Stomach (tissue), 9 donors: ENCODE measurements around the gene TBCD. TPM values are rescaled to one million over a fixed set of nuclear protein-coding genes. Genes with fewer than 3 reads are reported as not detected.
A peak's percentile ranks its signal among the peaks of the same experiment; 100 is the strongest.

Source experiments
- DNase-seq, 2 donors: peaks; one replicate each; pipeline versions ENCODE4 v3.0.0 to v3.0.0-alpha.2; 2013 to 2019
- H3K27ac ChIP-seq, 5 donors: fragments of 200-600 bp in 4 of 5; sonication (generic) in 4 of 5; one replicate each; pipeline ENCODE4 v1.5.1; 2013 to 2019; ENCODE audit warnings: mild to moderate bottlenecking in 1 of 5, moderate library complexity in 1 of 5
- H3K27me3 ChIP-seq, 3 donors: fragments of 200-600 bp; sonication (generic); one replicate each; pipeline ENCODE4 v1.5.1; 2017 to 2019; ENCODE audit warnings: mixed run types in 1 of 3
- H3K36me3 ChIP-seq, 4 donors: fragments of 200-600 bp; sonication (generic); 1 replicate in 3 of 4; 2 replicates in 1 of 4; pipeline ENCODE4 v1.5.1; 2016 to 2019
- H3K4me1 ChIP-seq, 4 donors: fragments of 200-600 bp; sonication (generic); one replicate each; pipeline ENCODE4 v1.5.1; 2016 to 2019
- H3K4me3 ChIP-seq, 4 donors: fragments of 200-600 bp; sonication (generic) in 3 of 4; one replicate each; pipeline ENCODE4 v1.5.1; 2016 to 2019; ENCODE audit warnings: mild to moderate bottlenecking in 1 of 4
- H3K9me3 ChIP-seq, 4 donors: fragments of 200-600 bp; sonication (generic); one replicate each; pipeline ENCODE4 v1.5.1; 2016 to 2019
- EP300 ChIP-seq: sonication (generic); formaldehyde crosslinking; IDR thresholded peaks from one replicate; pipeline ENCODE4 v1.6.1; 2017; ENCODE audit warnings: antibody characterized with exemption
- POLR2A ChIP-seq, 4 donors: fragments of 450-650 bp; IDR thresholded peaks; one replicate each; pipeline ENCODE4 v1.6.1; 2016; ENCODE audit warnings: antibody characterized with exemption in 4 of 4, control low read depth in 2 of 4, mild to moderate bottlenecking in 1 of 4, moderate library complexity in 1 of 4
- POLR2AphosphoS5 ChIP-seq, 3 donors: sonication (generic); formaldehyde crosslinking; IDR thresholded peaks; one replicate each; pipeline ENCODE4 v1.6.1; 2016; ENCODE audit warnings: antibody characterized with exemption in 3 of 3
- WGBS, 5 donors: extraction: QIAGEN DNeasy Blood & Tissue Kit in 3 of 5; methylation state at CpG; one replicate each; pipeline versions ENCODE4 v1.1.5 to v1.1.7; 2013 to 2018; 5-methylcytosine and 5-hydroxymethylcytosine counted together
- intact Hi-C: fragments of 100-400 bp; cut with DNase I; formaldehyde crosslinking; loops from one replicate; pipeline ENCODE4 v1.15.1; 2023; ENCODE audit warnings: low total_unique reads
- polyA plus RNA-seq, 3 donors: library from polyadenylated mRNA; stranded (reverse); fragments of 200-250 nt; gene quantifications; one replicate each; pipeline ENCODE4 v1.2.3, GENCODE V29; 2013
- total RNA-seq, 5 donors: library from RNA; depleted of rRNA; stranded (reverse); fragments of >200 nt; gene quantifications; one replicate each; pipeline versions ENCODE4 v1.1.0 to v1.2.3, GENCODE V29; 2014 to 2016
- TF ChIP-seq, protein P1 (sequence below), 7 experiments: fragments of 450-650 bp in 4 of 7; fragments of 200-600 bp in 3 of 7; sonication (generic) in 3 of 7; IDR thresholded peaks; one replicate each; pipeline ENCODE4 v1.5.1; 2016 to 2019; ENCODE audit warnings: antibody characterized with exemption in 7 of 7, control low read depth in 2 of 7, mild to moderate bottlenecking in 1 of 7
- donor health status: healthy with polysubstance abuse.
- donor health status: Bipolar disorder and iron deficiency.
- donor health status: healthy.

TBCD gene
- total and polyA plus RNA-seq, 8 donors, result 51.2 to 155 (median 101) TPM

DNA sequence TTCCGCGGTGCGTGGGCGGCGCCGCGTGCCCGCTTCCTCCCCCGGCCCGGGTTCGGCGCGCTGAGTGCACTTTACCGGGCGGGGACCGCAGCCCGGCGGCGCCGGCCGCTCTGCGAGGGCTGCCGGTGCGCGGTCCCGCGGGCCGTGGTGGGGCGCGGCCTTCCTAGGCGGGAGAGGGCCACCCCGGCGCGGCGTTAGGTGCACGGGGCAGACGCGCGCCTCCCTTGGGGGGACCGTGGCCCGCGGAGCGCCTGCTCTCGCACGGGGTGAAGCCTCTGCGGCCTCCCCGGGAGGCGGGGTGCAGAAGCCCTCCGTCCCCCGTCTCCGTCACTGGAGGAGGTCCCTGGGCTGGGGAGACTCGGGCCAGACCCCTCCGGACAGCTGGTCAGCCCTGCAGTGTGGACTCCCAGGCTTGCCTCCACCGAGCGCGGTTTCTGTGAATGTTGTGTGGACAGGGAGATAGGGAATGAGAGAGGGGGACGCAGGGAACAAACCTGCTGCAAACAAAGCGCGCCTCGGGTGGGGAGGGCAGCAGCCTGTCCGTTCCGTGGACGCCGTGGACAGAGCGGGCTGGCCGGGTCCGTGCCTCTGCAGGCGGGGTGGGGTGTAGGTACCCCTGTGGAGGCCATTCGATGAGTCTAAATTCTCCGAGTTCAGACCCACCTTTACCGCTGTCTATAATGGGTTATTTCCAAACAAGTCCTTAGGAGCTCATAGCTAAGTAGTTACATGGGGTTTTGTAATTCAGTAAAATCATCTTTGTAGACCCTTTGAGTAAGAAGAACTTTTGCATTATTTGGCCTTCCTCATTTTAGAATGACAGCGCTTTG is 721 bp downstream of the TBCD start:
- H3K4me1 ChIP-seq, result peaks cover 8 to 28% (median 21%) of the 10 kb centered on the region in 4 donors
- H3K27me3 ChIP-seq, result no peaks in the 10 kb centered on the region
- DNase-seq, result peak in 1 of 2 donors; percentile 67
- H3K4me3 ChIP-seq, result peak overlapping the region; percentile 78 to 93 (median 90)
- no peaks in the 10 kb centered on the region for H3K9me3 ChIP-seq
- TF ChIP-seq, protein P1, sequence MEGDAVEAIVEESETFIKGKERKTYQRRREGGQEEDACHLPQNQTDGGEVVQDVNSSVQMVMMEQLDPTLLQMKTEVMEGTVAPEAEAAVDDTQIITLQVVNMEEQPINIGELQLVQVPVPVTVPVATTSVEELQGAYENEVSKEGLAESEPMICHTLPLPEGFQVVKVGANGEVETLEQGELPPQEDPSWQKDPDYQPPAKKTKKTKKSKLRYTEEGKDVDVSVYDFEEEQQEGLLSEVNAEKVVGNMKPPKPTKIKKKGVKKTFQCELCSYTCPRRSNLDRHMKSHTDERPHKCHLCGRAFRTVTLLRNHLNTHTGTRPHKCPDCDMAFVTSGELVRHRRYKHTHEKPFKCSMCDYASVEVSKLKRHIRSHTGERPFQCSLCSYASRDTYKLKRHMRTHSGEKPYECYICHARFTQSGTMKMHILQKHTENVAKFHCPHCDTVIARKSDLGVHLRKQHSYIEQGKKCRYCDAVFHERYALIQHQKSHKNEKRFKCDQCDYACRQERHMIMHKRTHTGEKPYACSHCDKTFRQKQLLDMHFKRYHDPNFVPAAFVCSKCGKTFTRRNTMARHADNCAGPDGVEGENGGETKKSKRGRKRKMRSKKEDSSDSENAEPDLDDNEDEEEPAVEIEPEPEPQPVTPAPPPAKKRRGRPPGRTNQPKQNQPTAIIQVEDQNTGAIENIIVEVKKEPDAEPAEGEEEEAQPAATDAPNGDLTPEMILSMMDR (IDR thresholded peaks at IDR 0.05), result no peak
- TF ChIP-seq POLR2AphosphoS5 (IDR thresholded peaks at IDR 0.05) (no peak), POLR2A (IDR thresholded peaks at IDR 0.05) (no peak), EP300 (no peak)
- 1 to 3% (median 2%) methylated on average over 44 to 71 of the region's 72 CpGs for WGBS, 5 donors
- intact Hi-C loops, result loop anchor here (10.0 kb wide), 1 partner anchor 88 kb away; no protein-coding TSS in a partner anchor
- H3K36me3 ChIP-seq, result peaks cover 0 to 23% (median 5%) of the 10 kb centered on the region in 4 donors
- H3K27ac ChIP-seq, result peak overlapping the region; percentile 84 to 94 (median 89)

DNA sequence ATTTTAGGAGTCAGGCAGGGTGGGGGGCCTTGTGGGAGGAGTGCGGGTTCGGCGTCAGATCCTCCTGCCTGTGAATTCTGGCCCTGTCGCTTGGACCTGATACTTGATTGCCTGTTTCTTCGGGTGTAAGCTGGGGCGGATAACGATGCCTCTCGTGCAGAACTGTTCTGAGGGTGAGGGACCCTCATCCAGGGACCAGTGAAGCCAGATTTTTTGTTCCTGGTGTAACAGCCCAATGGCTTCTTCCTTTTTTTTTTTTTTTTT is 1.3 kb downstream of the TBCD start:
- DNase-seq, result no peak
- H3K4me3 ChIP-seq, result peak overlapping the region; percentile 78 to 93 (median 90)
- peaks cover 0 to 23% (median 5%) of the 10 kb centered on the region in 4 donors for H3K36me3 ChIP-seq
- H3K27ac ChIP-seq, result peak overlapping the region in 1 of 5 donors; percentile 91
- H3K27me3 ChIP-seq, result no peaks in the 10 kb centered on the region
- intact Hi-C loops, result loop anchor here (10.0 kb wide), 1 partner anchor 88 kb away; no protein-coding TSS in a partner anchor
- H3K9me3 ChIP-seq, result no peaks in the 10 kb centered on the region
- TF ChIP-seq POLR2A (IDR thresholded peaks at IDR 0.05), result no peak
- TF ChIP-seq, protein P1 (IDR thresholded peaks at IDR 0.05), result no peak
- no peak for TF ChIP-seq POLR2AphosphoS5 (IDR thresholded peaks at IDR 0.05)
- TF ChIP-seq EP300, result no peak
- WGBS, 5 donors, result 44 to 83% (median 55%) methylated on average over 7 to 8 of the region's 8 CpGs
- peaks cover 8 to 28% (median 21%) of the 10 kb centered on the region in 4 donors for H3K4me1 ChIP-seq

DNA sequence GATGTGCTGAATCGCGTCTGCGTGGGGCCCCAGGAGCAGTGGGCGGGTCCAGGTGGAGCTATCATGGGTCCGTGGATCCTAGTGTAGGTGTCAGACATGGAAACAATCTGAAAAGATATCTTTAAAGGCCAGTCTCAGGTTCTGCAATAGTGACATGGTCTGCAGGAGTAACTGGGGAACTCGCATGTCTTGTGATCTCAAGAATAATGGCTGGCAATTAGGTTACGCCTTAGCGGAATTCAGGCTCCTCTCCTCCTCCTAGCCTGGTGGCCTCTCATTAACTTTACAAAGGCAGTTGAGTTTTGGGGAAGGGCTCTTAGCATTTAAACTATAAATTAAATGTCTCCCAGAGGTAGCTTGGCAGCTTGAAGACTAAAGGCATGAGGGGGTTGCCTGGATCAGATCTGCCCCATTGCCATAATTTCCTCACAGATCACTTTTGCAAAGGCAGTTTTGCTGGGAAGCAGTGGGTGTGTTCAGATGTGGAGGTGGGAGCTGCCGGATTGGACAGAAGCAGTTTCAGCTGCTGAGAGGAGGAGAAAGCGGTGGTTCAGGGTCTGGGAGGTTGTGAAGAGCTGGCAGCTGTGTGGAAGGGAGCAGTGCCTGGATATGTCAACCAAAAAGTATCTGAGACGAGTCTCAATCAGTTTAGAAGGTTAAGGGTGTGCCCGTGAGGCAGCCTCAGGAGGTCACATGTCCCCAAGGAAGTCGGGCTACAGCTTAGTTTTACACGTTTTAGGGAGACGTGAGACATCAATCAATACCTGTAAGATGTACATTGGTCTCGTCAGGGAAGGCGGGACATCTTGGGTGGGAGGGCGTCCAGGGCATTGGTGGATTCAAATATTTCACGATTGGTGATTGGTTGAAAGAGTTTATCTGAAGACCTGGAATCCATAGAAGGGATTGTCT is 2.7 kb downstream of the TBCD start:
- Histone ChIP-seq H3K9me3 (no peaks in the 10 kb centered on the region), H3K36me3 (peaks cover 0 to 13% (median 5%) of the 10 kb centered on the region in 4 donors), H3K27me3 (no peaks in the 10 kb centered on the region), H3K27ac (no peak overlapping the region), H3K4me3 (no peak overlapping the region), H3K4me1 (peaks cover 8 to 28% (median 21%) of the 10 kb centered on the region in 4 donors)
- TF ChIP-seq EP300 (no peak), POLR2AphosphoS5 (IDR thresholded peaks at IDR 0.05) (no peak), POLR2A (IDR thresholded peaks at IDR 0.05) (no peak)
- TF ChIP-seq, protein P1 (IDR thresholded peaks at IDR 0.05), result no peak
- intact Hi-C loops, result loop anchor here (10.0 kb wide), 1 partner anchor 90 kb away; no protein-coding TSS in a partner anchor
- DNase-seq, result peak in 1 of 2 donors; percentile 78
- WGBS, 5 donors, result 72 to 84% (median 78%) methylated on average over 19 of the region's 19 CpGs

DNA sequence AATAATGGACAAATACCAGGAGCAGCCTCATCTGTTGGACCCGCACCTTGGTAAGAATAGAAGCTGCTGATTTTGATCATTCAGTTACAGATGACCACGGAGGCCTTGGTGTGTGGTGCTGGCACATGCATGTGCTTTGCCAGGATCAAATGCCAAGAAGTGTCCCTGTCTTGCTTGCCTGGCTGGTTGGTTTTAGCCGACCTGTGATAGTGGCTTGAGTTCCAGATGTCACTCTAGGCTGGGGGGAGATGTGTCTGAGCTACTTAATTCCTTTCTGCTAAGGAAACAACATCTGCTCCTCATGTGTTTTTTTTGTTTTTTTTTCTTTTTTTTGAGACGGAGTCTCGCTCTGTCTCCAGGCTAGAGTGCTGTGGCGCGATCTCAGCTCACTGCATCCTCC is 4.3 kb downstream of the TBCD start:
- H3K27ac ChIP-seq, result no peak overlapping the region
- peaks cover 8 to 26% (median 19%) of the 10 kb centered on the region in 4 donors for H3K4me1 ChIP-seq
- intact Hi-C loops, result loop anchor here (10.0 kb wide), 1 partner anchor 91 kb away; no protein-coding TSS in a partner anchor
- DNase-seq, result no peak
- H3K36me3 ChIP-seq, result peaks cover 0 to 13% (median 5%) of the 10 kb centered on the region in 4 donors
- WGBS, 5 donors, result 78 to 91% (median 82%) methylated on average over 7 of the region's 7 CpGs
- no peak overlapping the region for H3K4me3 ChIP-seq
- H3K27me3 ChIP-seq, result no peaks in the 10 kb centered on the region
- TF ChIP-seq EP300, result no peak
- TF ChIP-seq, protein P1 (IDR thresholded peaks at IDR 0.05), result no peak
- no peak for TF ChIP-seq POLR2A (IDR thresholded peaks at IDR 0.05)
- no peak for TF ChIP-seq POLR2AphosphoS5 (IDR thresholded peaks at IDR 0.05)
- H3K9me3 ChIP-seq, result no peaks in the 10 kb centered on the region
